ENCODE data around the gene SLC44A3. TPM values are rescaled to one million over a fixed set of nuclear protein-coding genes. Genes with fewer than 3 reads are reported as not detected.

SLC44A3 gene
- total RNA-seq, 2 experiments from 2014 or later, result not detected

DNA sequence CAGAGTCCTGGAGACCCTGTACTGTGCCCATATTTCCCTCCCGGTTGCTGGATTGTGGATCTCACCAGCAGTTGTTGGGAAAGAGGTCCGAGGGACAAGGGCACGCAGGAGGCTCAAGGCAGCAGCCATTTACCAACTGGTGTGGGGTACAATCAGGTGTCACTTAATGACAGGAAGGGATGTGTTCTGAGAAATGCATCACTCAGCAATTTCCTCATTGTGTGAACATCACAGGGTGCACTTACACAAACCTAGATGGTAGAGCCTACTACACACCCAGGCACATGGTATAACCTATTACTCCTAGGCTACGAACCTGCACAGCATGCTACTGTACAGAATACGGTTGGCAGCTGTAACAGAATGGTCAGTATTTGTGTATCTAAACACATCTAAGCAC is 20.7 kb downstream of the SLC44A3 start:
- DNase-seq, result no peak
- Mint-ChIP-seq H3K4me3 (no peak overlapping the region), H3K27ac (no peak overlapping the region), H3K27me3 (peaks cover 16% of the 10 kb centered on the region), H3K4me1 (no peaks in the 10 kb centered on the region), H3K9me3 (no peaks in the 10 kb centered on the region), H3K36me3 (no peaks in the 10 kb centered on the region)

DNA sequence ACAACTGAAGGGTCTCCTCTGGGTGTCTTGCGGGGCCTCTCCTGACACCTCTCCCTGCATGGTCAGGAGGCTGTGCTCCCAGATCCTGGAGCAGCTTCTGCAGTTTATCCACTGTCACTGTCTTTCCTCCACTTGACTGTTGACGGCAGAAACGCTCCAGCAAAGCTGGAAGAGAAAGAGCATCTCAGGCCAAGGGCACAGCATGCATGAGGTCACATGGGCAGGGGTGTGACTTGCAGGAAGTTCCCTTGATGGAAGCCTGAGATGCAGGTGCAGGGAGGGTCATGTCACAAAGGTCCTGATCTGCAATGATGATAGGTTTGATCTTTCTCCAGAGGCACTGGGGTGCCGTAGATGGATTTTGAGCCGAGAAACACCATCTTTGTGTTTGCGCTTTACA is 23.3 kb downstream of the SLC44A3 start:
- no peaks in the 10 kb centered on the region for H3K4me1 Mint-ChIP-seq
- no peaks in the 10 kb centered on the region for H3K9me3 Mint-ChIP-seq
- DNase-seq, result no peak
- H3K36me3 Mint-ChIP-seq, result no peaks in the 10 kb centered on the region
- H3K4me3 Mint-ChIP-seq, result no peak overlapping the region
- H3K27me3 Mint-ChIP-seq, result peaks cover 13% of the 10 kb centered on the region
- no peak overlapping the region for H3K27ac Mint-ChIP-seq

DNA sequence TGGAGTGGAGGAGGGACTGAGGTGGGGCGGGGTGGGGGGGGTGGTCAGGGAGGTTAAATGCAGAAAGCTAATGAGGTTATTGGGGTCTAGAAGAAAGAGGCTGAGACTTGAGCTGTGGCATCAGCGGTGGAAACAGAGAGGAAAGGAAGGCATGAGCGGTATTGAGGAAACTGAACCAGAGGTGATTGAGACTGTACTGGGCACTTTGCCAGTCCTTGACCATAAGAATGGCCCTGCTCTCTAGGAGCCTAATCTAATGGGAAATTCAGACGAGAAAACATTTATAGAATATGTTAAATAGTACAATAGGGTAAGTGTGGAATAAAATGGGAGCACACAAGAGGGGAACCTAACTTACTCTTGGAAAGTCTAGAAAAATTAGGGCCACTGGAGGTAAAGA is 23.7 kb downstream of the SLC44A3 start:
- H3K4me1 Mint-ChIP-seq, result no peaks in the 10 kb centered on the region

DNA sequence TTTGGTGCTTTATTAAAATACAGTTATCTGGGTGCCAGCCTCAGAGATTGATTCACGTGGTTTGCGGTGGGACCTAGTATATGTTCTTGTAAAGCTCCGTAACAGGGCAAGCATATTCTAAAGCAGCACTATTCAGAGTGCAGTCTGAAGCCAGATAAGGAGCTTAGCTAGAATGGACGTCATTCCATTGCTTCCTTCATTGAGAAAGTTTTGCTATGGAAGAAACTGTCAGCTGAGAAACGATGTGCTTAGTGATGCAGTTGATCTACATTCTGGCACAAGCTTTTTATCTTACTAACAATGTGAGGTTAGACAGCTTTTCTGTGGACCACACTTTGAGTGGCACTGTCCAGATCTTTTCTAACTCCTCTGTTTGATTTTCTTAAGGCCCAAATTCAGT is 26.2 kb downstream of the SLC44A3 start:
- Mint-ChIP-seq H3K36me3 (no peaks in the 10 kb centered on the region), H3K4me1 (no peaks in the 10 kb centered on the region), H3K4me3 (no peak overlapping the region), H3K9me3 (no peaks in the 10 kb centered on the region), H3K27me3 (peaks cover 13% of the 10 kb centered on the region), H3K27ac (no peak overlapping the region)
- DNase-seq, result no peak

More for the DNA sequence above, 23.7 kb downstream of the SLC44A3 start:
- H3K36me3 Mint-ChIP-seq, result no peaks in the 10 kb centered on the region
- H3K4me3 Mint-ChIP-seq, result no peak overlapping the region
- no peaks in the 10 kb centered on the region for H3K9me3 Mint-ChIP-seq
- H3K27me3 Mint-ChIP-seq, result peaks cover 13% of the 10 kb centered on the region
- no peak overlapping the region for H3K27ac Mint-ChIP-seq
- DNase-seq, result no peak

DNA sequence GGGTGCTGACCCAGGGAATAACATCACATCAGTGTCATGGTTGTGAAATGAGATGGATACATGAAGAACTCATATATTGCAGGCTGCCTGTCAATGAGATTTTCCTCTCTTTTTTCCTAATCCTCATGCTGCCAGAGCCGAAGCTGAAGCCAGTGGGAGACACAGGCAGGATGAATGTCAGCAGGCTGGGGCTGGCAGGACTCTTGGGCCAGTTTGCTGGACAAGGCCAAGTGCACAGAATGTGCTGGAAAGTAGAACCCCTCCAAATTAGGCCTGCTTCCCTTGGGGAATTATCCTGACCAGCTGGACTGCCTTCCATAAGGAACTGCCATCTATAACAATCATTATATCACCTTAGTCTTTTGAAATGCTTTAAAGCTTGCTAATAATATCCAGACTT is 31.4 kb downstream of the SLC44A3 start:
- Mint-ChIP-seq H3K4me1 (no peaks in the 10 kb centered on the region), H3K27me3 (no peaks in the 10 kb centered on the region), H3K4me3 (no peak overlapping the region), H3K9me3 (no peaks in the 10 kb centered on the region), H3K36me3 (no peaks in the 10 kb centered on the region), H3K27ac (no peak overlapping the region)
- no peak for DNase-seq

DNA sequence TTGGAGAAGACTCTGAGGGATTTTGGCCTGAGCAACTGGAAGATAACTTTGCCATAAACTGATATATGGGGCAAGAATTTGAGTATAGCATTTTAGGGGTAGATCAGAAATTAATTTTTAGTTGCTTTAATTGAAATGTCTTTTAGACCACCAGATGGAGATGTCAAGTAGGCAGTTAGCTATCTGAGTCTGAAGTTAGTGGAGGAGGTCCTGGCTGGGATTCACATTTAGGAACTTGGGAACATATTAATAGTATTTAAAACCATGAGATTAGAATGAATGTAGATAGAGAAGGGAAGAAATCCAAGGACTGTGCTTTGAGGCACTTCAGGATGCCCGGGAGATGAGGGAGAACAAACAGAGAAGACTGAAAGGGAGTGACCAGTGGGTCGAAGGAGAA is 32.6 kb downstream of the SLC44A3 start:
- Mint-ChIP-seq H3K36me3 (no peaks in the 10 kb centered on the region), H3K4me3 (no peak overlapping the region), H3K27me3 (peaks cover 3% of the 10 kb centered on the region), H3K27ac (no peak overlapping the region), H3K4me1 (no peaks in the 10 kb centered on the region), H3K9me3 (no peaks in the 10 kb centered on the region)
- no peak for DNase-seq

DNA sequence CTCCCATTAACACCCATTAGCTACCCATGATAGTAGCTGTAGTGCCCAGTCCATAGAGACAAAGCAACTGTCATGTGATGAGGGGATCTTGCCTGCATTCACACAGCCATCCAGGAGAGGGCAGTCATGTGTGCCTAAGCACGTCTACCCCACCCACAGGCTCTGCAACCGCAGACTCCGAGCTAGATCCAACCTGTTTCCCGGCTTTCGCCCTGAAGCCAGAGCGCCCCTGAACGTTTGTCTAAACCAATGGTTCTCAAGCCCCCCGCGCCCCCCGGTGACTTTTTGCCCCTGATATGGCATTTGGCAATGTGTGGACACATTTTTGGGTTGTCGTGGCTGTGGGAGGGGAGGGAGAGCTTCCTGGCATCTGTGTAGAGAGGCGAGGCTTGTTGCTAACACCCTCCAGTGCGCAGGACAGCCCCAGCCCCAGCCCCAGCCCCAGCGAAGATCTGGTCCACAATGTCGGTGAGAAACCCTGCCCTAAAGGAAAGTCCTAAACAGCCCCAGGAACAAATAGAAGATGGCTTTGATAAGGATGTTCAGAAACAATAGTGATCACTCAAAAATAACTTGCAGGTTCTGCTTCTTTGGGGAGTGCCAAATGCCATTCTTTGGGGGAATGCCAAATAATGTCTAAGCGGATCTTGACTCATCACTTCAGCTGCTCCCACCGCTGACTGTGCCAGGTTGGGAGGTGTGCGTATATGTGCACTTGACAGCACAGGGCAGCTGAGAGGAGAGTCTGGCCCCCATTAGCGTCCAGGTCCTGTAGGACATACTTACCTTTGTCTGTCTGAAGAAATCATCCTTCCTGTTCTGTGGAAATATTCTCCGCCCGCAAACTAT is 34.5 kb downstream of the SLC44A3 start:
- DNase-seq, result peak; percentile 75
- H3K4me1 Mint-ChIP-seq, result no peaks in the 10 kb centered on the region
- H3K36me3 Mint-ChIP-seq, result no peaks in the 10 kb centered on the region
- H3K4me3 Mint-ChIP-seq, result no peak overlapping the region
- H3K27me3 Mint-ChIP-seq, result peaks cover 10% of the 10 kb centered on the region
- no peaks in the 10 kb centered on the region for H3K9me3 Mint-ChIP-seq
- H3K27ac Mint-ChIP-seq, result no peak overlapping the region

DNA sequence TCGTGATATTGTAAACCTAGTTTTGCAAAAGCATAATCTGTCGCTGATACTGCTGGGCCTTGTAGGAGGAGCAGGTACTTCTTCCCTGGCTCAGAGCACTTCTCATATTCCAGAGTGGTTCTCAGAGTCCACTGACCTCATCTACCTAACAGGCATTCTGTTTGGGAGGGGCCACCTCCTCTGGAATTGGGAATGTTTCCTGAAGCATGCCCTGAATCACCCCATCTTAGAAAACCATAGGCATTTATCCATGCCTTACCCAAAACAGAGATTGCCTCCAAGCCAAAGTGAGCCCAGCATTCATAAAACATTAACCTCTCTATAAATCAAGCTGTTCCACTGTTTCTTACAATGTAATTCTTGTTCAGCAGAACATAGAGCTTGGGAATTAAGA is 35.1 kb downstream of the SLC44A3 start:
- no peak for DNase-seq
- Mint-ChIP-seq H3K4me1 (no peaks in the 10 kb centered on the region), H3K9me3 (no peaks in the 10 kb centered on the region), H3K4me3 (no peak overlapping the region), H3K36me3 (no peaks in the 10 kb centered on the region), H3K27ac (no peak overlapping the region), H3K27me3 (peaks cover 13% of the 10 kb centered on the region)

DNA sequence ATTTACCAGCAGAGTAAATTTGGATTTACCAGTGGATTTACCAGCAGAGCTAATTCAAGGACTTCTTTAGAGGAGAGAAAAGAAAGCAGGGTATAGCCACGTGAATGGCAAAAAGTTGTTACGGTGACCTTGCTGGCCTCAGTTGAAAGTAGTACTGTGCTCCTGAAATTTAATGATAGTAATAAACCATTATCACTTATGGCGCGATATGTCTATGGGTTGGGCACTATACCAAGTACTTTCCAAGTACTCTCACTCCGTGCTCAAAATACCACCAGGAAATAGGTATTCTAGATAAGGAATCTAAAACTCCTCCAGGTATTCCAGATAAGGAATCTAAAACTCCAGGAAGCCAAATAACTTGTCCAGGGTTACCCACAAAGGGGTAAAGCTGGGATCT is 35.8 kb downstream of the SLC44A3 start:
- Mint-ChIP-seq H3K27ac (no peak overlapping the region), H3K36me3 (no peaks in the 10 kb centered on the region), H3K4me1 (no peaks in the 10 kb centered on the region), H3K27me3 (peaks cover 14% of the 10 kb centered on the region), H3K4me3 (no peak overlapping the region), H3K9me3 (no peaks in the 10 kb centered on the region)
- DNase-seq, result no peak

DNA sequence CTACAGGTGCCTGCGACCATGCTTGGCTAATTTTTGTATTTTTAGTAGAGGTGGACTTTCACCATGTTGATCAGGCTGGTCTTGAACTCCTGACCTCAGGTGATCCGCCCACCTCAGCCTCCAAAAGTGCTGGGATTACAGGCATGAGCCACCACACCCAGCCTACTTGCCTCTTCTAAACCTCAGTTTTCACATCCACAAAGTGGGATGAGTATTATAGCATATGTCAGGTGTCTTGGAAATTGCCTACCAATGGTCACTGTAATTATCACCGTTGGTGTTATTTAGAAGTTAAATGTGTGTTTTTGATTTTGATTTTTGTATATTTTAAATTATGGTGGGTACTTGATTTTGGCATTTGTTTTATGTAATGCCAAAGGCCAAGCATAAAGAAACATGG is 36.7 kb downstream of the SLC44A3 start:
- DNase-seq, result no peak
- Mint-ChIP-seq H3K4me3 (no peak overlapping the region), H3K9me3 (no peaks in the 10 kb centered on the region), H3K36me3 (no peaks in the 10 kb centered on the region), H3K27me3 (peaks cover 14% of the 10 kb centered on the region), H3K4me1 (no peaks in the 10 kb centered on the region), H3K27ac (no peak overlapping the region)

DNA sequence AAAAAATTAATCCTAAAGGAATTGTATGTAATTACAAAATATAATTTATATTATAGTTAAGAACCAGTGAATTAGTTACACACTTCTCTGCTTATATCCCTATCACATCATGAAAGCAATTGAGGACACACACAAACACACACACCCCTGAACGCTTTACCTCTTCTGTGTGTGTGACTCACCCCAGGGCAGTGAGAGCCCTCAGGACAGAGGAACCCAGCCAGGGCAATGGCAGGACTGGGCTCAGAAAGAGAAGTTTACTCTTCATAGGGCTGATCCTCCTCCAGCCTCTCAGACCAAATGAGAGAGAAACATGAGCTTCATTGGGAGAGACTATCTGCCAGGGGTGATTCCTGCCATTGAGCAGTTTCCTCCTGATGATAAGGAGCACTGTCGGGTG is 38.1 kb downstream of the SLC44A3 start:
- no peaks in the 10 kb centered on the region for H3K36me3 Mint-ChIP-seq
- no peak for DNase-seq
- no peaks in the 10 kb centered on the region for H3K9me3 Mint-ChIP-seq
- no peak overlapping the region for H3K27ac Mint-ChIP-seq
- H3K27me3 Mint-ChIP-seq, result peaks cover 14% of the 10 kb centered on the region
- H3K4me3 Mint-ChIP-seq, result no peak overlapping the region
- no peaks in the 10 kb centered on the region for H3K4me1 Mint-ChIP-seq

DNA sequence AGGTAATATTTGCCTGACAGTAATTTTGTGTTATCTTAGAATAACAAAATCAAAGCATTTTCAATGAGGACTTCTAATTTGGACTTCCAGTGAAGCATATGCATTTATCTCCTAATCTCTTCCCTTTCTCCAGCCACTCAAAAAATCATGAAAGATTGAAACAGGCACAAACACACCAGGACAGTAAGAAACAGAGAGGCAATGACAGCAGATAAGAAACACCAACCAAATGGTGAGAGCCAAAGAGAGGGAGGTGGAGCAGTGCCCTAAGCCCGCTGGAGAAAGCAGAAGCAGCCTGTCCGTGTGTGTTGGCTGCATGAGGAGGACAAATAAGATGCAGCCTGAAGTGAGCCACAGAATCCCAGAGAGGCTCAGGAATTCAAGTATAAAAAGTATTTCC is 39.0 kb downstream of the SLC44A3 start:
- no peak overlapping the region for H3K27ac Mint-ChIP-seq
- no peaks in the 10 kb centered on the region for H3K36me3 Mint-ChIP-seq
- H3K9me3 Mint-ChIP-seq, result no peaks in the 10 kb centered on the region
- no peaks in the 10 kb centered on the region for H3K4me1 Mint-ChIP-seq
- H3K27me3 Mint-ChIP-seq, result peaks cover 14% of the 10 kb centered on the region
- DNase-seq, result no peak
- no peak overlapping the region for H3K4me3 Mint-ChIP-seq

DNA sequence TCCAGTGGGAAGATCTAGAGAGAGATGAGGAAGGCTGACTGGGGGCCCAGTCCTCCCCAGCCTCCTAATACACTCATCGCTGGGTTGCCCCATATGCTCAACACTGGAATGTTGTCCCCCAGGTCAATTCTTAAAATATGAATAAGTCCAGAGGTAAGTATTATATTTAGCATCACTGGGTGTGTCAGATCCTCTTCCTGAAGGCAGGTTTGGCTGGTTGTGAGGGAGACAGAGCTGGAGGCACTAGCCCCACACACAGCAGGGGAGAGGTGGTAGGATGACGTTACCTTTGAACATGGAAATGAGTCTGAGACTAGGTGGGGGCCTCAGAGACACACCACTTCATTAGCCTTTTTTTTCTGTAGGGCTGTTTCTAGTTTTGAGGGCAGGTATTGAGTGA is 42.6 kb downstream of the SLC44A3 start:
- Mint-ChIP-seq H3K4me3 (no peak overlapping the region), H3K27me3 (peaks cover 11% of the 10 kb centered on the region), H3K36me3 (no peaks in the 10 kb centered on the region), H3K27ac (no peak overlapping the region), H3K9me3 (no peaks in the 10 kb centered on the region), H3K4me1 (no peaks in the 10 kb centered on the region)
- DNase-seq, result no peak

DNA sequence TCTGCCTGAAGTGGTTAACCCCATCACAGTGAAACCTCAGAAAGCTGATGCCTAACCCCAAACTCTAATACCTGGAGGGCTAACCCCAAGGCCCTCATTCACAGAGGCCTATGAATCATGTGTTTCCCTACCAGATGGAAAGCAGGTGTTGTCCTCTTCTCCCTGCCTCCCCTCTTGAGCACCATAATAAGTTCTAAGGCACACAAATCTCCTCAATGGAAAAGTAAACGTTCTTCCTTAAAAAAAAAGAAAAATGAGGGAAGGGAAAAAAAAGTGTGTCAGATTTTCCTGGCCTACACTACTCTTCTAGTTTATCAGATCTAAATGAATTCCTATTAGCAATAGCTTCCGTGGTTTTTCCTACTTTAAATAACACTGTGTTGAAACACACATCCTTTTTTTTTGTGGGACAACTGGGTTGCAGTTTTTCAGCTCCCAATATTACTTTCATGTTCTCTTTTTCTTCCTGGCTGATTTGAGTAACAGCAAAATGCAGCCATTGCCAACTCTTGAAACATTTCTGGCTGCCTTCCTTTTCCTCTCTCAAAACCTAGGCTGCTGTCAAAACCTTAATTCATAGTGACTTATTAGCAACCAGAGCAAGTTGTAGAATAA is 43.2 kb downstream of the SLC44A3 start:
- Mint-ChIP-seq H3K27ac (no peak overlapping the region), H3K4me3 (no peak overlapping the region), H3K4me1 (no peaks in the 10 kb centered on the region)

DNA sequence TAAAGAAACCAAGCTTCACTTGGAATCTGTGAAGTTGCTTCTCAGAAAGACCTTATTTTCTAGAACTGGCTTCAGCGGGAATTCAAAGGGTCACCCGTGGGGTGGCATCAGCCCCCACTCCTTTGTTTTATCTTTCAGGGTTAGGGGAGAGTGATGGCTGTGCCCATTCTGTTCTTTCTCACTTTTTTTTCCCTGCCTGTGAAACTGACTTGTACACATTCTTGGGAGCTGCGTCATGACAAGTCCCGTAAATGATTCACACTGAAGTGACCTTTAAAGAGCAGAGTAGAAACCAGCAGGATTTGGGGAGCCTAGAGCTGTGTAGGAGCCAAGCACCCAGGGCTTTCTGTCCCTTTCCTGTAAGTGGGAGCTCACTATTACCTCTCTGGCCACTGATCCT is 43.8 kb downstream of the SLC44A3 start:
- H3K4me1 Mint-ChIP-seq, result no peaks in the 10 kb centered on the region
- DNase-seq, result no peak
- H3K27ac Mint-ChIP-seq, result no peak overlapping the region
- no peak overlapping the region for H3K4me3 Mint-ChIP-seq
- H3K9me3 Mint-ChIP-seq, result no peaks in the 10 kb centered on the region
- H3K27me3 Mint-ChIP-seq, result peaks cover 8% of the 10 kb centered on the region
- no peaks in the 10 kb centered on the region for H3K36me3 Mint-ChIP-seq

More for the DNA sequence above, 43.2 kb downstream of the SLC44A3 start:
- no peak for DNase-seq
- Mint-ChIP-seq H3K36me3 (no peaks in the 10 kb centered on the region), H3K27me3 (peaks cover 8% of the 10 kb centered on the region), H3K9me3 (no peaks in the 10 kb centered on the region)

DNA sequence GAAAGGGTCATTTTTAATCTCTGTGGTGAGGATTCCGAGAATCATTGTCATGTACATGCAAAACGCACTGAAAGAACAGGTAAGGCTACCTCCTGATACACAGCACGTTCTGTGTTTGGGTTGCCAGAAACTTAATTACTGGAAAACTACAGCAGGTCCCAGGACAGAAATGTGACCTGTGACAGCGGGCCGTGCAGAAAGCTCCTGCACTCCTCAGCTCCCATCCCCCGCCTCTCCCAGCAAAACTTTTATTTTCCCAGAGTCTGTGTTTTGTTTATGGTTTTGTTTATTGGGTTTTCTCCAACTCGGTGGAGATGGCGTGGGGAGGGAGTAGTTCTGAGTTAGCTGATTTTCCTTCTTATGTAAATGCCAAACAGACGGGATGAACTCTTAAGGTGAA is 44.7 kb downstream of the SLC44A3 start:
- peaks cover 4% of the 10 kb centered on the region for H3K27me3 Mint-ChIP-seq
- no peak overlapping the region for H3K27ac Mint-ChIP-seq
- H3K36me3 Mint-ChIP-seq, result no peaks in the 10 kb centered on the region
- no peak for DNase-seq
- no peaks in the 10 kb centered on the region for H3K4me1 Mint-ChIP-seq
- H3K9me3 Mint-ChIP-seq, result no peaks in the 10 kb centered on the region
- H3K4me3 Mint-ChIP-seq, result no peak overlapping the region

Data from activated naive CD8-positive, alpha-beta T cell treated with anti-CD3 and anti-CD28 coated beads for 36 hours (primary cell).